ENCODE results near the gene DNAH9. TPM values are rescaled to one million over a fixed set of nuclear protein-coding genes. Genes with fewer than 3 reads are reported as not detected.

The DNAH9 gene
- total RNA-seq, 1 experiment from 2014 or later = not detected

DNA sequence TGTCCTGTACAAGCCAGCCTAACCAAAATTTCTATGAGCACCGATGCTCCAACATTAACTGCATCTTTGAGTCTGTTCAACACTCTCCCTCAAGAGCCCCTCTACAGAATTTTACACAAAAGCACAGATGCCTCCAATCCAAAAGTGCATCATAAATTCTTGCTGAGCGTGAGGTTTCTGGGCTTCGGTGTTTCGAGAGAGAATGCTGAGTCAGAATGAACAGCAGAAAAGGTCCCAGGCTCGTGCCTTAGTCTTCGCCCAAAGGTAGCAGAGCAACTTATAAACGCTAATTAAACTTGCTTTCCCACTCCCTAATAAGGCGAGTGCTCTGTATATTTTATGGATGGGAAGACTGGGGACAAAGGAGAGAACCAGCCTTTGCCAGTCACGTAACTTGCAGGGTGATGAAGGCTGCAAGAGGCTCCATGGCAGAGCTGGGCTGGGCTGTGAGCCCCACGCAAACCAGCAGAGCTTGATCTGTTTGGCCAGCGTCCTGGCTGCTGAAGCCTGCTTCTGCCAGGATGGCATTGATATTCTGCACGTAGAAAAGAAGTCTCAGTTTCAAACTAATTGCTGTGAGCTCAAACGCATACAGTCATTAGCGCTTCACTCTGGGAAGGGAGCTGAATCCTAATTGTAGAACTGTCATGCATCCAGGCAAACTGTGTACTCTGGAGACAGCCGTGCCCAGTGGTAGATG lies 138.5 kb downstream of the DNAH9 start:
- no peak for TF ChIP-seq CTCF (IDR thresholded peaks at IDR 0.05; ENCODE audit: insufficient read depth in 1 of 2, low read depth in 1 of 2, low read length in 1 of 2, severe bottlenecking in 1 of 2, unreplicated experiment in 1 of 2)
- no peak overlapping the region for H3K4me3 Mint-ChIP-seq (ENCODE audit: unreplicated experiment)
- intact Hi-C loops (cut with micrococcal nuclease; ENCODE audit: unreplicated experiment) = no loop called here
- no peaks in the 10 kb centered on the region for H3K36me3 Mint-ChIP-seq (ENCODE audit: insufficient read depth, unreplicated experiment)
- no peak for DNase-seq
- CTCF ChIA-PET = no interaction called here
- H3K9me3 ChIP-seq = no peaks in the 10 kb centered on the region
- H3K4me1 ChIP-seq = no peaks in the 10 kb centered on the region
- H3K27ac Mint-ChIP-seq (ENCODE audit: unreplicated experiment) = no peak overlapping the region
- no peaks in the 10 kb centered on the region for H3K27me3 Mint-ChIP-seq (ENCODE audit: insufficient read depth, unreplicated experiment)
- no peaks in the 10 kb centered on the region for H3K27me3 ChIP-seq (replicated peaks; ENCODE audit: control insufficient read depth, insufficient read depth, low read length)
- no peaks in the 10 kb centered on the region for H3K4me1 Mint-ChIP-seq (ENCODE audit: low read depth, unreplicated experiment)
- no TSS peak for BruUV-seq (replicated peaks)
- no peak overlapping the region for H3K4me3 ChIP-seq (ENCODE audit: low read depth, low read length)
- no peaks in the 10 kb centered on the region for H3K36me3 ChIP-seq (ENCODE audit: control insufficient read depth, insufficient read depth, low read length)
- POLR2A ChIA-PET = no interaction called here
- H3K9me3 Mint-ChIP-seq (ENCODE audit: unreplicated experiment) = no peaks in the 10 kb centered on the region

- no peak for TF ChIP-seq CTCF (IDR thresholded peaks at IDR 0.05; ENCODE audit: insufficient read depth in 1 of 2, low read depth in 1 of 2, low read length in 1 of 2, severe bottlenecking in 1 of 2, unreplicated experiment in 1 of 2)
- no peak for DNase-seq
- Mint-ChIP-seq H3K4me1 (ENCODE audit: low read depth, unreplicated experiment) (no peaks in the 10 kb centered on the region), H3K27ac (ENCODE audit: unreplicated experiment) (no peak overlapping the region), H3K4me3 (ENCODE audit: unreplicated experiment) (no peak overlapping the region), H3K9me3 (ENCODE audit: unreplicated experiment) (no peaks in the 10 kb centered on the region), H3K36me3 (ENCODE audit: insufficient read depth, unreplicated experiment) (no peaks in the 10 kb centered on the region), H3K27me3 (ENCODE audit: insufficient read depth, unreplicated experiment) (no peaks in the 10 kb centered on the region)
- no peaks in the 10 kb centered on the region for H3K36me3 ChIP-seq (ENCODE audit: control insufficient read depth, insufficient read depth, low read length)
- H3K4me3 ChIP-seq (ENCODE audit: low read depth, low read length) = no peak overlapping the region
- H3K4me1 ChIP-seq = no peaks in the 10 kb centered on the region
- H3K27me3 ChIP-seq (replicated peaks; ENCODE audit: control insufficient read depth, insufficient read depth, low read length) = no peaks in the 10 kb centered on the region
- H3K9me3 ChIP-seq = no peaks in the 10 kb centered on the region
- no TSS peak for BruUV-seq (replicated peaks)
- ChIA-PET POLR2A (no interaction called here), CTCF (no interaction called here)
- intact Hi-C loops (cut with micrococcal nuclease; ENCODE audit: unreplicated experiment) = no loop called here
Observed at GRCh38 chr17:11737313-11737679, 139.0 kb downstream of the DNAH9 start.

- Histone ChIP-seq H3K4me1 (no peaks in the 10 kb centered on the region), H3K4me3 (ENCODE audit: low read depth, low read length) (no peak overlapping the region), H3K27me3 (replicated peaks; ENCODE audit: control insufficient read depth, insufficient read depth, low read length) (no peaks in the 10 kb centered on the region), H3K36me3 (ENCODE audit: control insufficient read depth, insufficient read depth, low read length) (no peaks in the 10 kb centered on the region), H3K9me3 (no peaks in the 10 kb centered on the region)
- ChIA-PET CTCF (no interaction called here), POLR2A (no interaction called here)
- no peak for DNase-seq
- H3K4me1 Mint-ChIP-seq (ENCODE audit: low read depth, unreplicated experiment) = no peaks in the 10 kb centered on the region
- no peak for TF ChIP-seq CTCF (IDR thresholded peaks at IDR 0.05; ENCODE audit: insufficient read depth in 1 of 2, low read depth in 1 of 2, low read length in 1 of 2, severe bottlenecking in 1 of 2, unreplicated experiment in 1 of 2)
- BruUV-seq (replicated peaks) = no TSS peak
- no peak overlapping the region for H3K4me3 Mint-ChIP-seq (ENCODE audit: unreplicated experiment)
- intact Hi-C loops (cut with micrococcal nuclease; ENCODE audit: unreplicated experiment) = no loop called here
- H3K27me3 Mint-ChIP-seq (ENCODE audit: insufficient read depth, unreplicated experiment) = no peaks in the 10 kb centered on the region
- no peaks in the 10 kb centered on the region for H3K36me3 Mint-ChIP-seq (ENCODE audit: insufficient read depth, unreplicated experiment)
- H3K9me3 Mint-ChIP-seq (ENCODE audit: unreplicated experiment) = no peaks in the 10 kb centered on the region
- no peak overlapping the region for H3K27ac Mint-ChIP-seq (ENCODE audit: unreplicated experiment)
Observed at GRCh38 chr17:11738151-11738550, 139.9 kb downstream of the DNAH9 start.
